ENCODE results near the gene NEUROD6. TPM values are rescaled to one million over a fixed set of nuclear protein-coding genes. Genes with fewer than 3 reads are reported as not detected.

Gene NEUROD6
- total RNA-seq, 1 donor from 2014 or later, result not detected

DNA sequence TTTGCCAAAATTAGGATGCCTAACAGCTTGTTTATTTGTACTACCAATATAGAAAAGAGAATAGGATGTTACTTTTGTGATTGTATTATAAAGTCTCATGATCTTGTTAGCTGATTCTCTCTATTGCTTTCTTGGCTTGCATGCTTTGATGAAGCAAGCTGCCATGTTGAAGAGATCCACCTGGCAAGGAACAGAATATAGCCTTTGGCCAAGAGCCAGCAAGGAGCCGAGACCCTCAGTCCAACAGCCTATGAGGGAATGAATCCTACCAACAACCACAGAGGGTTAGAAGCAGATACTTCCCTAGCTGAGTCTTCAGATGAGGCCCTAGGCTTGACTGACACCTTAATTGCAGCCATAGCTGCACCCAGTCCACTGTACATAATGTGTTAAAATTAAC, 41.2 kb downstream of the NEUROD6 start:
- TF ChIP-seq, protein P1, sequence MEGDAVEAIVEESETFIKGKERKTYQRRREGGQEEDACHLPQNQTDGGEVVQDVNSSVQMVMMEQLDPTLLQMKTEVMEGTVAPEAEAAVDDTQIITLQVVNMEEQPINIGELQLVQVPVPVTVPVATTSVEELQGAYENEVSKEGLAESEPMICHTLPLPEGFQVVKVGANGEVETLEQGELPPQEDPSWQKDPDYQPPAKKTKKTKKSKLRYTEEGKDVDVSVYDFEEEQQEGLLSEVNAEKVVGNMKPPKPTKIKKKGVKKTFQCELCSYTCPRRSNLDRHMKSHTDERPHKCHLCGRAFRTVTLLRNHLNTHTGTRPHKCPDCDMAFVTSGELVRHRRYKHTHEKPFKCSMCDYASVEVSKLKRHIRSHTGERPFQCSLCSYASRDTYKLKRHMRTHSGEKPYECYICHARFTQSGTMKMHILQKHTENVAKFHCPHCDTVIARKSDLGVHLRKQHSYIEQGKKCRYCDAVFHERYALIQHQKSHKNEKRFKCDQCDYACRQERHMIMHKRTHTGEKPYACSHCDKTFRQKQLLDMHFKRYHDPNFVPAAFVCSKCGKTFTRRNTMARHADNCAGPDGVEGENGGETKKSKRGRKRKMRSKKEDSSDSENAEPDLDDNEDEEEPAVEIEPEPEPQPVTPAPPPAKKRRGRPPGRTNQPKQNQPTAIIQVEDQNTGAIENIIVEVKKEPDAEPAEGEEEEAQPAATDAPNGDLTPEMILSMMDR (conservative IDR thresholded peaks at IDR 0.05), result no peak
- no peak for DNase-seq (ENCODE audit: extremely low spot score, unreplicated experiment)
- no peaks in the 10 kb centered on the region for H3K36me3 Mint-ChIP-seq
- H3K4me1 Mint-ChIP-seq (ENCODE audit: unreplicated experiment), result peaks cover 9% of the 10 kb centered on the region
- no peak overlapping the region for H3K27ac Mint-ChIP-seq
- H3K9me3 Mint-ChIP-seq, result peaks cover 4% of the 10 kb centered on the region
- H3K27me3 Mint-ChIP-seq, result no peaks in the 10 kb centered on the region
- no peak overlapping the region for H3K4me3 Mint-ChIP-seq

DNA sequence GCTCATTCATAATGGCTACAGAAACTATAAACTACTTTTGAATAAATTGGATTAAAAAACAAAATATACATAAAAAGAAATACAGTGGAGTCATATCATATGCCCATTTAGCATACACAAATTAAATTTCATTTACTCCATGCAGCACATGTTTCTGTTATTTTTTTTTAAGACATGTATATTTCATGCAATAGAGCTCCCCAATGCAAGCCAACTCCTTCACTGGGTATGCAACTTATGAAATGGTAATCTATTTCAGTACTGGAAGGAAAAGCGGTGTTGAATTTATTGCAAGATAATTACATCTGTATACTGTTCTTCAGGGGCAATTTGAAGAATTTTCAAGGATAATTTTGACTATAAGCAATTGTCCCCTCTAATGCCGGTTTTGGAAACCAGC, 49.9 kb downstream of the NEUROD6 start:
- Mint-ChIP-seq H3K36me3 (no peaks in the 10 kb centered on the region), H3K9me3 (no peaks in the 10 kb centered on the region), H3K27me3 (peaks cover 4% of the 10 kb centered on the region), H3K4me1 (ENCODE audit: unreplicated experiment) (no peaks in the 10 kb centered on the region), H3K27ac (no peak overlapping the region), H3K4me3 (no peak overlapping the region)
- TF ChIP-seq, protein P1 (conservative IDR thresholded peaks at IDR 0.05), result no peak
- DNase-seq (ENCODE audit: extremely low spot score, unreplicated experiment), result no peak

Other genes starting within 250 kb of the NEUROD6 start
- 0.07 and 0.14 TPM in 2 replicates for gene ITPRID1, start 173.4 kb upstream of the NEUROD6 start, total RNA-seq (ENCODE audit: low replicate concordance)

All from type B pancreatic cell (in vitro differentiated cells).